Umbilical cord (tissue), 2 donors: ENCODE results near the gene SCFD2. TPM values are rescaled to one million over a fixed set of nuclear protein-coding genes. Genes with fewer than 3 reads are reported as not detected.

Experiments used
- DNase-seq: peaks from one replicate; pipeline ENCODE4 v3.0.0-alpha.2; 2015; ENCODE audit warnings: low spot score
- total RNA-seq: library from RNA; depleted of rRNA; stranded (reverse); fragments of >200 nt; gene quantifications from one replicate; pipeline ENCODE4 v1.2.3, GENCODE V29; 2014; ENCODE audit warnings: low replicate concordance; ENCODE audit not compliant: insufficient read depth

SCFD2 gene
- total RNA-seq, 1 donor from 2014 or later = 26.7 TPM

- no peak for DNase-seq
Measured at GRCh38 chr4:52884994-52885393, 480.9 kb downstream of the SCFD2 start.

- no peak for DNase-seq
Measured at GRCh38 chr4:52883707-52884669, 481.9 kb downstream of the SCFD2 start.

GRCh38 chr4:52883183-52883621 lies 482.7 kb downstream of the SCFD2 start:
- no peak for DNase-seq

GRCh38 chr4:52880994-52881393 lies 484.9 kb downstream of the SCFD2 start:
- DNase-seq = no peak

- no peak for DNase-seq
Measured at GRCh38 chr4:52879471-52879870, 486.4 kb downstream of the SCFD2 start.

GRCh38 chr4:52877694-52878093 lies 488.2 kb downstream of the SCFD2 start:
- no peak for DNase-seq

GRCh38 chr4:52877036-52877435 lies 488.8 kb downstream of the SCFD2 start:
- no peak for DNase-seq

- no peak for DNase-seq
Measured at GRCh38 chr4:52876069-52876468, 489.8 kb downstream of the SCFD2 start.

- DNase-seq = no peak
Measured at GRCh38 chr4:52874948-52875347, 490.9 kb downstream of the SCFD2 start.

GRCh38 chr4:52873861-52874343 lies 492.0 kb downstream of the SCFD2 start:
- no peak for DNase-seq

- no peak for DNase-seq
Measured at GRCh38 chr4:52873191-52873590, 492.7 kb downstream of the SCFD2 start.

- no peak for DNase-seq
Measured at GRCh38 chr4:52870225-52870624, 495.6 kb downstream of the SCFD2 start.

- DNase-seq = no peak
Measured at GRCh38 chr4:52869656-52870055, 496.2 kb downstream of the SCFD2 start.

- peak; percentile 82 for DNase-seq
Measured at GRCh38 chr4:52869196-52869595, 496.7 kb downstream of the SCFD2 start.

GRCh38 chr4:52868133-52868532 lies 497.7 kb downstream of the SCFD2 start:
- no peak for DNase-seq

- DNase-seq = no peak
Measured at GRCh38 chr4:52867163-52867562, 498.7 kb downstream of the SCFD2 start.

GRCh38 chr4:52866734-52867133 lies 499.1 kb downstream of the SCFD2 start:
- no peak for DNase-seq

GRCh38 chr4:52865300-52865699 lies 500.6 kb downstream of the SCFD2 start:
- no peak for DNase-seq

- peak; percentile 94 for DNase-seq
Measured at GRCh38 chr4:52864793-52865192, 501.1 kb downstream of the SCFD2 start.

GRCh38 chr4:52863324-52863723 lies 502.5 kb downstream of the SCFD2 start:
- DNase-seq = no peak

- DNase-seq = no peak
Measured at GRCh38 chr4:52862639-52863161, 503.2 kb downstream of the SCFD2 start.

GRCh38 chr4:52861879-52862616 lies 503.8 kb downstream of the SCFD2 start, which contains the start of gene RASL11B:
TSS of gene RASL11B (plus strand) at chr4:52862317. CDS start at chr4:52862508, 191 bp downstream.
- DNase-seq = peak; percentile 87
